COLO668 (cell line): ENCODE data around the gene SYNDIG1L.
A peak's percentile ranks its signal among the peaks of the same experiment; 100 is the strongest.

ENCODE experiments used
- DNase-seq: peaks from one replicate; lab custom pipeline; 2025; ENCODE audit not compliant: unreplicated experiment; lab: John Stamatoyannopoulos, UW

SYNDIG1L gene

DNA sequence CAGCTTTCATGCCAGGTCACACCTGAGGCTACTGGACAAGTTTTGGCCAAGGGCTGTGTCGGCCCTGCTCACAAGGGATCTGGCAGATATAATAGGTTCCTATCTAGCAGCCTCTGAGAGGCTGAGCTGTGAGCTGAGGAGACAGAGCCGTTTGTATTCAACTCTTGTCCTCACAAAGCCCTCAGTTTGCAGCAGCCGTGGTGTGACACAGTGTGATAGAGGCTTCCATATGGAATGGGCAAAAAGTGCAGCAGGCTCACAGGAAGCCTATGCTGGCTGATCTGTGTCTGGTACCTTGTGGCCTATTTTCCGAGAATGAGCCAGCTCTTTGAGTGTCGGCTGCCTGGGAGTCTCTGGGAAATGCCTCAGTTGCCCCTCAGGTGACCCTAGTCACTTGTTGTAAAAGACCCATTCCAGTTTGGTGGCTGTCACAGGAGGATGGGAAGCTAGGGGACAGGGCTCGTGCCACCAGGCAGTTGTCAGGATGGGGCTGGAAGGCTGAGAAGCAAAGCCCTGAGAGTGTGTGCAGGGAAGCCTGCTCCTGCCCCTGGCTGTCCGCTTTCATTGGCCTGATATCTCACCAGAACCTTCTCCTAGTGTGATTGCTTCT, 61.6 kb downstream of the SYNDIG1L start:
- no peak for DNase-seq

DNA sequence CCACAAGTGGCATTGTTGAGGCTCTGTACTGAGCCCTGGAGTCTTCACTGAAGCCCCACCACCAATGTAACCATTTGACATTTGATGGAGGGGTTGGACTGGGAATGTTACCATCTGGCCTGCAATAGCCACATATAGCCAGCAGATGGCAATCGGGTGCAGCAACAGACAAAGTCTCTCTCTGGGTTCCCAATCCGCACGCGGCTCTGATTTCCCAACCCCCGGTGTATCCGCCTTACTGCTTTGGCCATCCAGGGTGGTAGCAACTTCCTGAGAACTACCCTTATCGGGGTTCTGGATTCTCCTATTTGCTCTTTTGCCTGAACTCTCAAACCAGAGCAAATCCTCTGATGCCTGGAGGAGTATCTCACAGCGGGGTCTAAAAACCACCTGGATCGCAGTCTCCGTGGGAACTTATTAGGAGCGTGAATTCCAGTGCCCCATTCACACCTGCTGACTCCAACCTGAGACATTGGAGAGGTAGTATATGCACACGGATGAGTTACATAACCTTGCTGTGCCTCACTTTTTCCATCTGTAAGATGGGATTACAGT, 63.6 kb downstream of the SYNDIG1L start:
- DNase-seq: peak; percentile 73

- no peak for DNase-seq
Measured at GRCh38 chr14:74360163-74360562, 65.8 kb downstream of the SYNDIG1L start.

DNA sequence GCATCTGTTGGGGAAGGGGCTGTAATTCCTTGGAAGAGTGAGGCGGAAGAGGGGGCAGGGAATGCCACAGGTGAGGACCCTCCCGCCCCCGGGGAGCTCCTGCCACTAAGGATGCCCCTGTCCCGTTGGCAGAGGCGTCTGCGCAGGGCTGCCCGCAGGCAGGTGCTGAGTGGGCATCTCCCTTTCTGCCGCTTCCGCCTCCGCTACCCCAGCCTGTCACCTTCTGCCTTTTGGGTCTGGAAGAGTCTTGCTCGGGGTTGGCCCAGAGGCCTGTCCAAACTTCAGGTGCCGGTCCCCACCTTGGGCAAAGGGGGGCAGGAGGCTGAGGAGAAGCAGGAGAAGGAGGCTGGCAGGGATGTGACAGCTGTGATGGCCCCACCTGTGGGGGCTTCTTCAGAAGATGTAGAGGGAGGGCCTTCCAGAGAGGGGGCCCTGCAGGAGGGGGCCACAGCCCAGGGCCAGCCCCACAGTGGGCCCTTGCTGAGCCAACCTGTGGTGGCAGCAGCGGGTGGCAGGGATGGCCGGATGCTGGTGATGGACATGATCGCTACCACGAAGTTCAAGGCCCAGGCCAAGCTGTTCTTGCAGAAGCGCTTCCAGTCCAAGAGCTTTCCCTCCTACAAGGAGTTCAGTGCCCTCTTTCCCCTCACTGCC, 67.7 kb downstream of the SYNDIG1L start:
- no peak for DNase-seq

DNA sequence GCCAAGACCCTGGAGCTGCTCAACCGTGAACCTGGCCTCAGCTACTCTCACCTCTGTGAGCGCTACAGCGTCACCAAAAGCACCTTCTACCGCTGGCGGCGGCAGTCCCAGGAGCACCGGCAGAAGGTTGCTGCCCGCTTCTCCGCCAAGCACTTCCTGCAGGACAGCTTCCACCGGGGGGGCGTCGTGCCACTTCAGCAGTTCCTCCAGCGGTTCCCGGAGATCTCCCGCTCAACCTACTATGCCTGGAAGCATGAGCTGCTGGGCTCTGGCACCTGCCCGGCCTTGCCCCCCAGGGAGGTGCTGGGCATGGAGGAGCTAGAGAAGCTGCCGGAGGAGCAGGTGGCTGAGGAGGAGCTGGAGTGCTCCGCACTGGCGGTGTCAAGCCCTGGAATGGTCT, 68.4 kb downstream of the SYNDIG1L start:
- no peak for DNase-seq

- DNase-seq: no peak
Measured at GRCh38 chr14:74356892-74357575, 69.0 kb downstream of the SYNDIG1L start.
